Loucy (cell line): ENCODE results near the gene TRPT1.

Source experiments
- CTCF ChIP-seq: fragments of 200-600 bp; sonication (generic); conservative IDR thresholded peaks from 2 replicates; pipeline ENCODE4 v1.5.1; 2014; ENCODE audit warnings: mild to moderate bottlenecking, antibody characterized with exemption, low read length
- EZH2phosphoT487 ChIP-seq: fragments of 200-600 bp; IDR thresholded peaks from 2 replicates; pipeline ENCODE4 v1.6.1; 2018; ENCODE audit warnings: antibody characterized with exemption, mild to moderate bottlenecking, moderate library complexity, borderline replicate concordance

DNA sequence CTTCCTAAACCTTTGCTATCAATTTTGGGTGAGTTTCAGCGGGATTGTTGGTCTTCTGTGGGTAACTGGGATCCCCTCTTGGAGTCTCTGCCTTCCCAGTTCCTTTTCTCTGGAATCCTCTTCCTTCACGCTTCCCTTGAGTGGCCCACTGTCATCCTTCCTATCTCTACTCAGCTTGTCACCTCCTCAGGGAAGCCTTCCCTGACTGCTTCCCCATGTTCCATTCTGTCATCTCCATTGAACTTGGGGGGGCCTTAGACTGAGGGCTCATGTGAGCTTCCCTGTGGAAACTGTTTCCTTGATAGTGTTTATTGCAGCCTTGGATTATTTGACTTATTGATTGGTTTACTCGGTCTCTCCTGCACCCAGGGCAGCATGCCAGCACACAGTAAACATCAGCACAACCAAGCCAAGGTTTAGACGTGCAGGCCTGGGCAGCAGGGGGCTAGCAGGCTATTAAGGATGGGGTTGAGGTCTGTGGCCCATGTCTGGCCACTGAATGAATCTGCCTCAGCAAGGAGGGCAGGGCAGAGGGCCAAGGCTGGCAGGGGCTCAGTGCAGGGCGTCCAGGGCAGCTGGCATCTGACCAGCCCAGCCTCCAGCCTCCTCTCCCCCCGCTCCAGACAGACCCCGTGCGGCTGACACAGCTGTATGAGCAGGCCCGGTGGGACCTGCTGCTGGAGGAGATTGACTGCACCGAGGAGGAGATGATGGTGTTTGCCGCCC, 7.2 kb downstream of the TRPT1 start:
- TF ChIP-seq EZH2phosphoT487 = no peak
- TF ChIP-seq CTCF = no peak
